Glutamatergic neuron (in vitro differentiated cells): ENCODE results near the gene BCLAF1. TPM values are rescaled to one million over a fixed set of nuclear protein-coding genes. Genes with fewer than 3 reads are reported as not detected.

Source experiments
- DNase-seq: peaks from one replicate; pipeline ENCODE4 v3.0.0; 2022
- H3K27ac Mint-ChIP-seq: one replicate; pipeline ENCODE4 v1.8.0; 2020; ENCODE audit warnings: mild to moderate bottlenecking, mixed read lengths, inconsistent platforms; ENCODE audit not compliant: unreplicated experiment
- H3K27me3 Mint-ChIP-seq: one replicate; pipeline ENCODE4 v1.8.0; 2020; ENCODE audit warnings: mild to moderate bottlenecking, moderate library complexity, mixed read lengths, inconsistent platforms; ENCODE audit not compliant: unreplicated experiment
- H3K36me3 Mint-ChIP-seq: one replicate; pipeline ENCODE4 v1.8.0; 2020; ENCODE audit warnings: mild to moderate bottlenecking, mixed read lengths, inconsistent platforms; ENCODE audit not compliant: unreplicated experiment
- H3K4me1 Mint-ChIP-seq: one replicate; pipeline ENCODE4 v1.8.0; 2020; ENCODE audit warnings: mild to moderate bottlenecking, low read depth, mixed read lengths, inconsistent platforms; ENCODE audit not compliant: unreplicated experiment
- H3K4me3 Mint-ChIP-seq: one replicate; pipeline ENCODE4 v1.8.0; 2020; ENCODE audit warnings: mild to moderate bottlenecking, mixed read lengths, inconsistent platforms; ENCODE audit not compliant: unreplicated experiment
- H3K9me3 Mint-ChIP-seq: one replicate; pipeline ENCODE4 v1.8.0; 2020; ENCODE audit warnings: mild to moderate bottlenecking, moderate library complexity, mixed read lengths, inconsistent platforms; ENCODE audit not compliant: unreplicated experiment
- CTCF ChIP-seq: fragments of 200-600 bp; sonication (generic); IDR thresholded peaks from one replicate; pipeline ENCODE4 v1.5.0; 2021; ENCODE audit not compliant: partially characterized antibody, unreplicated experiment
- total RNA-seq: library from RNA; stranded (reverse); fragmentation: NEBNext Ultra II Directional; extraction: Animal tissue kit (Norgen Biotek cat#: 25700); gene quantifications from one replicate; pipeline ENCODE4 v1.2.1, GENCODE V29; 2021; ENCODE audit not compliant: unreplicated experiment

The BCLAF1 gene
- total RNA-seq, 1 donor from 2014 or later = 179 TPM

DNA sequence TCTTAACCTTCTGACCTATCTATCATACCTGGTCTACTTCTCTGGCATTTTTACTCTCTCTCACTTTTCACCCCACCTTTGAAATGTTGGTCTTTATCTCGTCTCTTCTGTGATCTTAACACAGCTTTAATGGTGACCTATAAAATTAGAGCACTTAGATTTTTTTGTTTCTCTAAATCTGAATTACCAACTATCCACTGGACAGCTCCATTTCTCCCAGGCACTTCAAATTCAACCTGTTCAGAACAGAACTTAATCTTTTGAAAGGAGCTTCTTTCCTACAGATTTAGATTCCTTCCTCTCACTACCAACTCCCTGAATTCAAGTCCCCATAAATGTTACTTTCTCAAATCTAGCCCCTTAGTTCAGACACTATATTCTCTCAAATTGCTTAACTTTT is 24.5 kb downstream of the BCLAF1 start:
- no peaks in the 10 kb centered on the region for H3K27me3 Mint-ChIP-seq
- H3K4me3 Mint-ChIP-seq = no peak overlapping the region
- no peak overlapping the region for H3K27ac Mint-ChIP-seq
- DNase-seq = no peak
- no peaks in the 10 kb centered on the region for H3K9me3 Mint-ChIP-seq
- no peaks in the 10 kb centered on the region for H3K36me3 Mint-ChIP-seq
- TF ChIP-seq CTCF = no peak
- H3K4me1 Mint-ChIP-seq = no peaks in the 10 kb centered on the region

DNA sequence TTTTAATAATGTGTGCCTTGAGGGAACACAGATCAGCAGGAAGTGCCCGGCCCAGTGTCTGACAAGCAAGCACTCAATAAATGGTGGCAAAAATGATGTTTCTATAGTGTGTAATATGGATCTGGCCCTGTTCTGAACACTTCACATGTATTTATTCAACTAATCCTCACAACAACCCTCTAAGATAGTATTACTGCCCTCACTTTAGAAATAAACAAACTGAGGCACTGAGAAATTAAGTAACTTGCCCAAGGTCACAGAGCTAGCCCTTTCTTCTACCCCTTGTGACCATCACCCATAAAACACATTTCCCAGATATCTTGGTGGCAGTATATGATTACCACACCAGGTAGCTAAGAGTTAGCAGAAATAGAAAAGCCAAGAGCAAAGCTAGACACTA is 26.7 kb downstream of the BCLAF1 start:
- H3K9me3 Mint-ChIP-seq = no peaks in the 10 kb centered on the region
- H3K27me3 Mint-ChIP-seq = no peaks in the 10 kb centered on the region
- no peak for DNase-seq
- no peaks in the 10 kb centered on the region for H3K36me3 Mint-ChIP-seq
- H3K4me1 Mint-ChIP-seq = no peaks in the 10 kb centered on the region
- H3K27ac Mint-ChIP-seq = no peak overlapping the region
- TF ChIP-seq CTCF = no peak
- no peak overlapping the region for H3K4me3 Mint-ChIP-seq

DNA sequence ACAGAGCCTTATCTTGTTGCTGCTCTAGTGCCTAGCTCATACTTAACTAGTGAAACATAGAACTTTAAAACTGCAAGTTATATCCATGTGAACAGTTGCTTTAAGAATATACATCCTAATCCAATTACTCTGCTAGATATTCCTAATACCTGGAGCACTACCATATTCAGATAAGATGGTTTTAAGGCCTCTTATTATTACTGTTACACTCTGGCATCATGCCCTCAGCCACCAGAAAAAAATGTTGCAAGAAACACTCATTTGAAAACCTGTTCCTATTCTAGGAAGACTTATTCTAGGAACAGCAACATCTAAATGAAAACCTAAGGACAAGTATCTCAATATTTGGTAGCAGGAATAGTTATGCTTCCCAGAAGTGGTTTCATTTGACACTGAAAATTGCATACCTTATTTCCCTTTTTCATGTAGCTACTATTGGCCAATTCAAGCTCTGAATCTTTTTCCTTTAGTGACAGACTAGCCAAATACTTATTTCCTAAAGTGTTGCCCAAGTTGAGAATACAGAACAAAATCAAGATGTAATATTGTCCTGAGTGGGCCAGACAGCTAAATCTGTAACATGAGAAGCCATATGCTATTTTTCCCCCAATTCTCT is 34.7 kb downstream of the BCLAF1 start:
- Mint-ChIP-seq H3K9me3 (peaks cover 5% of the 10 kb centered on the region), H3K4me1 (peaks cover 5% of the 10 kb centered on the region), H3K36me3 (no peaks in the 10 kb centered on the region), H3K27me3 (no peaks in the 10 kb centered on the region), H3K4me3 (no peak overlapping the region), H3K27ac (no peak overlapping the region)
- no peak for DNase-seq
- TF ChIP-seq CTCF = no peak

GRCh38 chr6:136253734-136254133 is 35.9 kb downstream of the BCLAF1 start:
- no peak overlapping the region for H3K4me3 Mint-ChIP-seq
- H3K9me3 Mint-ChIP-seq = peaks cover 7% of the 10 kb centered on the region
- no peak overlapping the region for H3K27ac Mint-ChIP-seq
- no peak for TF ChIP-seq CTCF
- H3K27me3 Mint-ChIP-seq = no peaks in the 10 kb centered on the region
- H3K4me1 Mint-ChIP-seq = peaks cover 13% of the 10 kb centered on the region
- no peak for DNase-seq
- no peaks in the 10 kb centered on the region for H3K36me3 Mint-ChIP-seq

DNA sequence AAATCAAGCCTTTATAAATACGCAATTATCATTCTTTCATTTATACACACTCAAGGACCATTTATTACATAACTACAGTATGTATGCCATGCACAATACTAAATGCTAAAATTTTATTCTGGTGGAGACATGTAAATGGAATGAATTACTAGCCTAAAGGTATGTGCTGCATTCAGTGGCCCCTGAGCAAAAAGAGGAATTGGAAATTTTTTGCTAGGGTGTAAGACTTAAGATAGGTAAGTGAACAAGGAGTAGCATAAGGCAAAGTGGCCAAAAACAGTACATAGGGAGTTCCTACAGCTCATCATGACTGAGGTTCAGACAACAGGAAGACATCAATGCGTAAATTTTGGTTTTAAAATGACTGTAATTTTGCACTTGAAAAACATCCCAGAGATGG is 37.2 kb downstream of the BCLAF1 start:
- no peaks in the 10 kb centered on the region for H3K36me3 Mint-ChIP-seq
- no peak for DNase-seq
- no peaks in the 10 kb centered on the region for H3K27me3 Mint-ChIP-seq
- no peak overlapping the region for H3K4me3 Mint-ChIP-seq
- peaks cover 7% of the 10 kb centered on the region for H3K9me3 Mint-ChIP-seq
- peaks cover 13% of the 10 kb centered on the region for H3K4me1 Mint-ChIP-seq
- TF ChIP-seq CTCF = no peak
- no peak overlapping the region for H3K27ac Mint-ChIP-seq
